ENCODE results near the gene AGXT. TPM values are rescaled to one million over a fixed set of nuclear protein-coding genes. Genes with fewer than 3 reads are reported as not detected.

Gene AGXT
- total RNA-seq, 1 experiment from 2014 or later, result 0.34 TPM

- H3K27me3 ChIP-seq (ENCODE audit: insufficient read depth, low read length), result no peaks in the 10 kb centered on the region
- ChIA-PET RAD21 (ENCODE audit: low non-redundant PET in 1 of 2, low total read pairs in 2 of 2, uncharacterized antibody in 2 of 2, unreplicated experiment in 2 of 2) (no interaction called here), CTCF (no interaction called here), POLR2A (no interaction called here)
- H3K36me3 ChIP-seq (ENCODE audit: control insufficient read depth in 1 of 2, insufficient read depth in 2 of 2, low read length in 2 of 2), result no peaks in the 10 kb centered on the region
- H3K27ac ChIP-seq (ENCODE audit: low read depth, low read length), result no peak overlapping the region
- no peak for DNase-seq (ENCODE audit: low read depth, low spot score)
- H3K9me3 ChIP-seq (ENCODE audit: control insufficient read depth in 1 of 2, insufficient read depth in 1 of 2, low read depth in 1 of 2, low read length in 2 of 2), result no peaks in the 10 kb centered on the region; a peak in 1 of 4 replicates
- H4K20me1 ChIP-seq (ENCODE audit: insufficient read depth), result no peaks in the 10 kb centered on the region
- no peaks in the 10 kb centered on the region for H3K9me2 ChIP-seq (ENCODE audit: insufficient read depth)
- no peak for ATAC-seq
- H3K79me2 ChIP-seq (ENCODE audit: insufficient read depth, low read length), result no peaks in the 10 kb centered on the region
- no TSS peak for BruUV-seq (replicated peaks)
- H3K9ac ChIP-seq (ENCODE audit: low read length), result no peak overlapping the region
- no peak for TF ChIP-seq POLR2AphosphoS5 (IDR thresholded peaks at IDR 0.05; ENCODE audit: low read depth, low read length)
- no peak for TF ChIP-seq ZFX (IDR thresholded peaks at IDR 0.05)
- TF ChIP-seq FOSL1 (IDR thresholded peaks at IDR 0.05; ENCODE audit: low read depth), result no peak
- TF ChIP-seq ZBTB33 (IDR thresholded peaks at IDR 0.05; ENCODE audit: extremely low read depth, insufficient replicate concordance, low read length), result no peak
- no peak for TF ChIP-seq TCF7L2 (IDR thresholded peaks at IDR 0.05; ENCODE audit: borderline replicate concordance, extremely low read depth, insufficient read depth, insufficient read length)
- no peak for TF ChIP-seq ELF1 (IDR thresholded peaks at IDR 0.05; ENCODE audit: borderline replicate concordance, low read depth)
- no peak overlapping the region for H2AFZ ChIP-seq (ENCODE audit: low read depth, low read length, poor library complexity, severe bottlenecking)
- H3K4me3 ChIP-seq (replicated peaks in 1 of 2; ENCODE audit: low read depth in 1 of 2, low read length in 2 of 2), result no peak overlapping the region
- no peak overlapping the region for H3K4me2 ChIP-seq (ENCODE audit: low read length)
- H3K4me1 ChIP-seq (ENCODE audit: control insufficient read depth in 1 of 2, insufficient read depth in 2 of 2, low read length in 2 of 2), result no peaks in the 10 kb centered on the region
- intact Hi-C loops (cut with micrococcal nuclease), result no loop called here
Observed at GRCh38 chr2:240848900-240849680, 19.5 kb upstream of the AGXT start.

- ChIA-PET RAD21 (ENCODE audit: low non-redundant PET in 1 of 2, low total read pairs in 2 of 2, uncharacterized antibody in 2 of 2, unreplicated experiment in 2 of 2) (no interaction called here), POLR2A (no interaction called here), CTCF (no interaction called here)
- H3K4me1 ChIP-seq (ENCODE audit: control insufficient read depth in 1 of 2, insufficient read depth in 2 of 2, low read length in 2 of 2), result no peaks in the 10 kb centered on the region
- no peak overlapping the region for H3K9ac ChIP-seq (ENCODE audit: low read length)
- ATAC-seq (no peak), DNase-seq (ENCODE audit: low read depth, low spot score) (no peak)
- no peaks in the 10 kb centered on the region for H3K36me3 ChIP-seq (ENCODE audit: control insufficient read depth in 1 of 2, insufficient read depth in 2 of 2, low read length in 2 of 2)
- H3K9me3 ChIP-seq (ENCODE audit: control insufficient read depth in 1 of 2, insufficient read depth in 1 of 2, low read depth in 1 of 2, low read length in 2 of 2), result no peaks in the 10 kb centered on the region; a peak in 2 of 4 replicates
- intact Hi-C loops (cut with micrococcal nuclease), result loop anchor here (2.0 to 10.0 kb wide), 3 partner anchors 141 to 1027 kb away; no protein-coding TSS in a partner anchor
- no peaks in the 10 kb centered on the region for H3K79me2 ChIP-seq (ENCODE audit: insufficient read depth, low read length)
- H3K9me2 ChIP-seq (ENCODE audit: insufficient read depth), result no peaks in the 10 kb centered on the region
- no peaks in the 10 kb centered on the region for H4K20me1 ChIP-seq (ENCODE audit: insufficient read depth)
- no peak overlapping the region for H3K4me3 ChIP-seq (replicated peaks in 1 of 2; ENCODE audit: low read depth in 1 of 2, low read length in 2 of 2)
- H3K27me3 ChIP-seq (ENCODE audit: insufficient read depth, low read length), result no peaks in the 10 kb centered on the region
- no peak overlapping the region for H3K27ac ChIP-seq (ENCODE audit: low read depth, low read length)
- BruUV-seq (replicated peaks), result no TSS peak
- H3K4me2 ChIP-seq (ENCODE audit: low read length), result no peak overlapping the region
- no peak overlapping the region for H2AFZ ChIP-seq (ENCODE audit: low read depth, low read length, poor library complexity, severe bottlenecking)
- TF ChIP-seq ELF1 (IDR thresholded peaks at IDR 0.05; ENCODE audit: borderline replicate concordance, low read depth) (no peak), FOSL1 (IDR thresholded peaks at IDR 0.05; ENCODE audit: low read depth) (no peak), CTCF (IDR thresholded peaks at IDR 0.05 in 2 of 3, conservative IDR thresholded peaks at IDR 0.05 in 1 of 3; ENCODE audit: borderline replicate concordance in 1 of 3, insufficient read depth in 1 of 3, low read depth in 2 of 3, low read length in 2 of 3) (no peak), ZNF274 (IDR thresholded peaks at IDR 0.05; ENCODE audit: low read depth, low read length) (no peak), ZBTB33 (IDR thresholded peaks at IDR 0.05; ENCODE audit: extremely low read depth, insufficient replicate concordance, low read length) (no peak), ATF3 (IDR thresholded peaks at IDR 0.05) (no peak), ZFX (IDR thresholded peaks at IDR 0.05) (no peak), EGR1 (IDR thresholded peaks at IDR 0.05; ENCODE audit: low read depth) (no peak), RAD21 (IDR thresholded peaks at IDR 0.05; ENCODE audit: low read depth) (no peak)
Observed at GRCh38 chr2:240850026-240850425, 18.6 kb upstream of the AGXT start.
